GM18526 (cell line): Measurements from ENCODE around the gene SESN1.

Experiments
- POLR2A ChIP-seq: IDR thresholded peaks from 3 replicates; pipeline ENCODE4 v1.6.1; 2011; ENCODE audit not compliant: insufficient read length; ENCODE audit errors: extremely low read depth

Gene SESN1

DNA sequence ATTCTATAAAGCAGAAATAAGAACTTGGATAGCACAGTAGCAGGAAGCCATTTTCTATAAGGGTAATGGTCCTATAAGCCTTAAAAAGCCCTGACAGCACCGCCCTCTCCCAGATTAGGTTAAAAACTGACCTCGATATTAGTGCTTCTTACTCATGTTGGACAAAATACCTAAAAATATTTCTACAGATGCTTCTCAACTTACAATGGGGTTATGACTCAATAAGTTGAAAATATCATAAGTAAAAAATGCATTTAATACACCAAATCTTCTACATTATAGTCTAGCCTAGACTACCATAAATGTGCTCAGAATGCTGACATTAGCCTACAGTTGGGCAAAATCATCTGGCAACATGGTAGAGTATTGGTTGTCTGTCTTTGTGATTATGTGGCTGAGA, 70.3 kb downstream of the SESN1 start:
- TF ChIP-seq POLR2A, result no peak

DNA sequence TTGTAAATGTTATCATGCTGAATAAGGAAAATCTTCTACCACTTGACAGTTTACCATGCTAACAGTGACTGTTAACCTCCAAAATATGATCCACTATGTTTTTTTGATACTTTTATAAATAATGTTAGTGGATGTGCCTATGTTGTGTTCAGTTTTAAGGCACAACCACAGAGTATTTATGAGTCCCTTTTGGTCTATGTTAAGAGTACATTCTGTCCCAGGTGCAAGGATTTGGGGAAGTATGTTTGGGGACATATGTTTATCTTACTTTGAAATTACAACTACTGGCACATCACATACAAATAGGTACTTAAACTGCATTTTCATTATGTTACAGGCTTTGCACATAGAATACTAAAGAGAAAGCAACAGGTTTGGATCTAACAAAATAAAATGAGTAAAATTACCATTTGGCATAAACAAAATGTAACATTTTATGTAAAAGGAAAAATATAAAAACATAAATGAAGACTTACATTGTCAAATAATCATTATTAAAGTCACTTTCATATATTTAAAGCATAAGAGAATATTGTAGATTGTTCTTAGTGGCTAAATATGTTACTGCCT, 71.2 kb downstream of the SESN1 start:
- TF ChIP-seq POLR2A, result no peak

DNA sequence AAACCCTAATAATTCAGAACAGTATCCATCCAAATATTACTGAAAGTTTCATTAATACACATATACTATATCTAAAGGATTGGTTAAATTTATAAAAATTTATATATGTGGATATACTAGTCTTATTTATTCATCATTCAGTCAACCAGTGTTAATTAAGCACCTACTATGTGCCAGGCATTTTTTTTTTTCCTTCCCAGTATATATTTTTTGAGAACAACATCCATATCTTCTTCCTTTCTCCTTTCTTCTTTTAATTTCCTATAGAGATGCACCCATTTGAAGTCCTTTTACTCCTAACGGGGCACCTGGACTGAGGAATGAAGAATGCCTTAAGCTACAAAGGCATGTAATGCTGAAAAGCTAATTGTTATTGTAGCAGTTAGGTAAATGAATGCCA, 72.8 kb downstream of the SESN1 start:
- TF ChIP-seq POLR2A, result no peak

DNA sequence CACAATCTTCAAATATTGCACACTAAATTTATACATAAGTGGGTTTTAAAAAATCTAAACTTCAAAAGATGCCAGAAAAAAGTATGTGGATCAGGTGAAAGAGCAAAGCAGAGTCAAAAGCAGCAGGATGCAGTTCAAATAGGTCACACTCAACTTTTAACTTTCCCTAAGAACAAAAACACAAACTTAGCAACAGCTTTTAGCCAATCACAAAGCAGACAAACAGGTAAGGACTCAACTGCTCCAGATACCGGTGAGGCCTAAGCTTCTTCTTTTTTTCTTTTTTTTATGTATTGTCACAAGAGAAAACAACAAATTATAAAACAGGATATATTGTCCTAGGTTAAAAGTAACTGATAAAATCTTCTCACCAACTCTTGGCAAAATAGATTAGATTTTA, 74.7 kb downstream of the SESN1 start:
- no peak for TF ChIP-seq POLR2A

DNA sequence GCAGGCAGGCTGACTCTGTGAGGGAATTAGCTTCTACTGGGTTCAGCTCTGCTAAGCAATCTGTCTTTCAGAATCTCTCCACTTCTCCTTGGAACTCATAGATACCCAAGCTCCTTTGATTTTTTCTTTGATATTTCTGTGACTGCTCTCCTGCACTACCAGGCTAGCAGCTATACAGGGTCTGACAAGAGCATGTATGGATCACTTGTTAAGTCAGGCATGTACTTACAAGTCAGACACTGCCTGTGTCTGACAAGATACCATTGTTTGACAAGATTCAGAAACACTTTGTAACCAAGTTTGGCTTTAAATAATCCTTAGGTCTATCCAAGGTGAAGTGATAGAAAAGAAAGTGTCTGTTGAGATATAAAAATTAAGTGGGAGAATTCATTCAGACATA, 79.5 kb downstream of the SESN1 start:
- TF ChIP-seq POLR2A, result no peak

DNA sequence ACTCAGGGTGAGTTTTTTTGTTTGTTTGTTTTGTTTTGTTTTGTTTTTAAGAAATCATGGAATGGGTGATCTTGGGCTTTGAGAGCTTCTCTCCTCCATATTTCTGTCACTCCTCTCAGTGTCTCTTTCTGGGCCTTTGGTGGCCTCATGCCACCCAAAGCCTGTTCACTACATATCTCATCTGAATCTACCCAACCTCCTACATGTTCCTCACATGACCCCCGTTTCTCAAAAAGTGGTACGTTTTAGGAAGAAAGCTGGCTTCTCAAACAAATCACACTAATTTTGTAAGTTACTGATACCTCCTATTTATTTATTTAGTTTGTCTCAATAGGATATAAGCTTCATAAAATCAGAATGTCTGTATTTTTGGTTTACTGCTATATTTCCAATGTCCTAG, 80.0 kb downstream of the SESN1 start:
- no peak for TF ChIP-seq POLR2A

GRCh38 chr6:109013656-109014305, 80.9 kb downstream of the SESN1 start:
- TF ChIP-seq POLR2A, result no peak

DNA sequence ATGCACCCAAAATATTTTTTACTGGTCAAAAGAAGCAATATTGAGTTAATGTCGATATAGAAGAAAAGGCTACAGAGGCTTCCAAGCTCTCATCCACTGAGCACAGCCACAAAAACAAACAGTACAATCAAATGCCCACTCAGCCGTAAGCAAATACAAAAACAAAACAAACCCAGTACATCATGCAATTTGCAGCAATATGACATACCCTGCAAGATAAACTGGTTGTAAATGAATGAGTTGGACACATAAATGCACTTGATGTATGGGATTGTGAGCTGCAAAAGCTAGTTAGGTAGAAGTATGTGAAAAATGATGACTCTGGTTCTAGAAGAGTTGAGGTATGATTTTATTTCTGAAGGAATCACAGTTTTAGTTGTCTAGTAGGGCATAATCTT, 83.9 kb downstream of the SESN1 start:
- TF ChIP-seq POLR2A, result no peak

- TF ChIP-seq POLR2A, result no peak
Measured at GRCh38 chr6:109009962-109010704, 84.5 kb downstream of the SESN1 start.

- no peak for TF ChIP-seq POLR2A
Measured at GRCh38 chr6:109009236-109009961, 85.2 kb downstream of the SESN1 start.

DNA sequence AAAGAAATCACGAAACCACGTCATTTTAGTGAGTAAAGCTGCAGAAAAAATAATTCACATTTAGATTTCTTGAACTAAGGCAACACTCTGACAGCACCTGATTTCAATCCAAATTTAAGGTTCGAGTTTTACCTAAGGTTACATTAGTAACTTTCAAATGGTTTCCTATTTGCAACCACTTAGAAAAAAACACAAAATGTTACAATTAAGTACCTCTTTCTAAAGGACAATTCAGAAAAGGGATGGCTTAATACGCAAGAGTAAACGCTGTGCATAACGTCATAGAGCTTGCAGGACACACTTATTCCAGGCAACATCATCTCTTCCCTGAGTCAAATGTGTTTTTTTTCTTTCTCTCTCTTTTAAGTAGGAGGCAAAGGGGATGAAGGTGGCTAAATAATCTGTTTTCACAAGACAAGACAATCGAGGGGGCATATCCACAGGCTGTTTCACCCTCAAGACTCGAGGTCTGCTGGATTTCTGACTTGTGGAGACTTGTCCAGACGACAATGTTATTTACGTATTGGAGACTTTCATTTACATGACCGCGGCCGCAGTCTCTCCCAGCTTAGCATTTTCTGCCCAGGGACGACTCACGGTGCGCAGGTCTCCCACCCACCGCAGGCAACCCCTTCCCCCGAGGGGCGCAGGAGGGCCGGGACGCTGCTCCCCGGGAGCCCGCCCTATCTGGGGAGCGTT, 86.0 kb downstream of the SESN1 start:
- TF ChIP-seq POLR2A, result no peak

- no peak for TF ChIP-seq POLR2A
Measured at GRCh38 chr6:109008054-109008453, 86.6 kb downstream of the SESN1 start.

DNA sequence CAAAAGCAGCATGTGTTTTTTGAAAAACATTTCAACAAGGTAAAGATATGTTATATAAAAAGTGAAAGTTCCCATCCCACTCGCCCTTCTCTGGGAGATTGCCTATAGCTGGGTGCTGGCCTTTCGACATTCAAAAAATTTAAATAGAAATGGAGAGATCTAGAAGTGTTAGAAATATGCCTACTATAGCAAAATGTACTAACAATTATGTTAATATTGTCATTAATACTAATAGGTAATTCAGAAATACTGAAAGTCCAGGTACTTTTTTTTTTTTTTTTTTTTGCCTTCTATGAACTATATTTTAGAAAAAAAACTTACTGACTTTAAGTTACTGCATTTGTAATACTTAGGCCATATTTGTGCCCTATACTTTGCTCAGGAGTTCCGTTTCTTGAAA, 87.1 kb downstream of the SESN1 start:
- no peak for TF ChIP-seq POLR2A

GRCh38 chr6:109006818-109007217, 87.8 kb downstream of the SESN1 start:
- TF ChIP-seq POLR2A, result no peak

DNA sequence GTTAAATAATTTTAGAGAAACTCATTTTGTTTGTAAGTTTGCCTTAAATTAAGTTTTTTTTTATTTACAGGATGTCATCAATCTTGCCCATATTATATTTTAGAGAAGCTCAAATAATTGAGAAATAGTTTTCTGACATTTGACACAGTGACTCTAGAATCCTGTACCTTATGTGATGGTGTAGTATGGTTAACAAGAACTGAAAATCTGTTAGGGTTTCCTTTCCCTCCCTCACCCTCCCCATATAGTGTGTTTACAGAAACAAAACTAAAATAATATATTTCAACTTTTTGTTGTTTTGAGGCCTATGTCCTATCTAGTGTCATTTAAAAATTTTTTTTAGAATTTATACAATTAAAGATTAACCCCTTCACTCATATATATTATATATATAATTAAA, 91.8 kb downstream of the SESN1 start:
- no peak for TF ChIP-seq POLR2A
